ENCODE measurements around the gene EPPIN.

The EPPIN gene

DNA sequence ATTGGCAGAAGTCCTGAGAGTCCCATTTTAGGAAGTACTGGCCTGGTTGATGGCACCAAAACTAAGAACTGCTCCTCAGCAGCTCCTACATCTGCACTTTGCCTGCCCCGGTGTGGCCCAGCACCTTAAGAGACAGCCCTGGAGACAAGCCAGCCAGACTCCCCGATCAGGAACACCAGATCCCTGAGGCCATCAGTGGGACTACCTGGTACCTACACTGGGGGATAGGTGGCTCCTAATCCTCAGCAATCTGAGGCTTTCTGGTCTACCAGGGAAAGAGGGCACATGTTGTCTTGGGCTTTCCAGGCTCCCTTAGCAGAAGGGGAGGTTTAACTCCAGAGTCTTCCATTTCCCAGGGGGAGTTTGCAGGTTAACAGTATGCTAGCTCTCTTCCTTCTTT, 7.8 kb downstream of the EPPIN start, which contains the start of gene WFDC6:
TSS of gene WFDC6 (minus strand) at position 101 of the 400 bp plus-strand sequence. CDS start at position 26, 75 bp downstream.
- no peak for ATAC-seq
- TF ChIP-seq ARNTL (CRISPR knock-in tag; IDR thresholded peaks at IDR 0.05; ENCODE audit: borderline replicate concordance, low read depth) (no peak), TOX (CRISPR knock-in tag; IDR thresholded peaks at IDR 0.05; ENCODE audit: borderline replicate concordance) (no peak), ESRRG (CRISPR knock-in tag; IDR thresholded peaks at IDR 0.05) (no peak), ISL1 (CRISPR knock-in tag; IDR thresholded peaks at IDR 0.05) (no peak), GLIS3 (CRISPR knock-in tag; IDR thresholded peaks at IDR 0.05) (no peak), ZNF8 (CRISPR knock-in tag; IDR thresholded peaks at IDR 0.05) (no peak), SNAI2 (CRISPR knock-in tag; IDR thresholded peaks at IDR 0.05) (no peak), OSR1 (CRISPR knock-in tag; IDR thresholded peaks at IDR 0.05) (no peak), ZC3H10 (CRISPR knock-in tag; IDR thresholded peaks at IDR 0.05) (no peak), PPARA (CRISPR knock-in tag; IDR thresholded peaks at IDR 0.05; ENCODE audit: borderline replicate concordance) (no peak), RARB (CRISPR knock-in tag; IDR thresholded peaks at IDR 0.05) (no peak), ZFP3 (CRISPR knock-in tag; IDR thresholded peaks at IDR 0.05) (no peak), CSDC2 (CRISPR knock-in tag; IDR thresholded peaks at IDR 0.05) (no peak), ZNF565 (CRISPR knock-in tag; conservative IDR thresholded peaks at IDR 0.05; ENCODE audit: low read depth) (no peak)
- TF ChIP-seq, protein P1, sequence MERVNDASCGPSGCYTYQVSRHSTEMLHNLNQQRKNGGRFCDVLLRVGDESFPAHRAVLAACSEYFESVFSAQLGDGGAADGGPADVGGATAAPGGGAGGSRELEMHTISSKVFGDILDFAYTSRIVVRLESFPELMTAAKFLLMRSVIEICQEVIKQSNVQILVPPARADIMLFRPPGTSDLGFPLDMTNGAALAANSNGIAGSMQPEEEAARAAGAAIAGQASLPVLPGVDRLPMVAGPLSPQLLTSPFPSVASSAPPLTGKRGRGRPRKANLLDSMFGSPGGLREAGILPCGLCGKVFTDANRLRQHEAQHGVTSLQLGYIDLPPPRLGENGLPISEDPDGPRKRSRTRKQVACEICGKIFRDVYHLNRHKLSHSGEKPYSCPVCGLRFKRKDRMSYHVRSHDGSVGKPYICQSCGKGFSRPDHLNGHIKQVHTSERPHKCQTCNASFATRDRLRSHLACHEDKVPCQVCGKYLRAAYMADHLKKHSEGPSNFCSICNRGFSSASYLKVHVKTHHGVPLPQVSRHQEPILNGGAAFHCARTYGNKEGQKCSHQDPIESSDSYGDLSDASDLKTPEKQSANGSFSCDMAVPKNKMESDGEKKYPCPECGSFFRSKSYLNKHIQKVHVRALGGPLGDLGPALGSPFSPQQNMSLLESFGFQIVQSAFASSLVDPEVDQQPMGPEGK (CRISPR knock-in tag; IDR thresholded peaks at IDR 0.05; ENCODE audit: borderline replicate concordance), result no peak
- TF ChIP-seq, protein P2, sequence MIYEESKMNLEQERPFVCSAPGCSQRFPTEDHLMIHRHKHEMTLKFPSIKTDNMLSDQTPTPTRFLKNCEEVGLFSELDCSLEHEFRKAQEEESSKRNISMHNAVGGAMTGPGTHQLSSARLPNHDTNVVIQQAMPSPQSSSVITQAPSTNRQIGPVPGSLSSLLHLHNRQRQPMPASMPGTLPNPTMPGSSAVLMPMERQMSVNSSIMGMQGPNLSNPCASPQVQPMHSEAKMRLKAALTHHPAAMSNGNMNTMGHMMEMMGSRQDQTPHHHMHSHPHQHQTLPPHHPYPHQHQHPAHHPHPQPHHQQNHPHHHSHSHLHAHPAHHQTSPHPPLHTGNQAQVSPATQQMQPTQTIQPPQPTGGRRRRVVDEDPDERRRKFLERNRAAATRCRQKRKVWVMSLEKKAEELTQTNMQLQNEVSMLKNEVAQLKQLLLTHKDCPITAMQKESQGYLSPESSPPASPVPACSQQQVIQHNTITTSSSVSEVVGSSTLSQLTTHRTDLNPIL (CRISPR knock-in tag; IDR thresholded peaks at IDR 0.05; ENCODE audit: low read depth), result no peak
- TF ChIP-seq, protein P3, sequence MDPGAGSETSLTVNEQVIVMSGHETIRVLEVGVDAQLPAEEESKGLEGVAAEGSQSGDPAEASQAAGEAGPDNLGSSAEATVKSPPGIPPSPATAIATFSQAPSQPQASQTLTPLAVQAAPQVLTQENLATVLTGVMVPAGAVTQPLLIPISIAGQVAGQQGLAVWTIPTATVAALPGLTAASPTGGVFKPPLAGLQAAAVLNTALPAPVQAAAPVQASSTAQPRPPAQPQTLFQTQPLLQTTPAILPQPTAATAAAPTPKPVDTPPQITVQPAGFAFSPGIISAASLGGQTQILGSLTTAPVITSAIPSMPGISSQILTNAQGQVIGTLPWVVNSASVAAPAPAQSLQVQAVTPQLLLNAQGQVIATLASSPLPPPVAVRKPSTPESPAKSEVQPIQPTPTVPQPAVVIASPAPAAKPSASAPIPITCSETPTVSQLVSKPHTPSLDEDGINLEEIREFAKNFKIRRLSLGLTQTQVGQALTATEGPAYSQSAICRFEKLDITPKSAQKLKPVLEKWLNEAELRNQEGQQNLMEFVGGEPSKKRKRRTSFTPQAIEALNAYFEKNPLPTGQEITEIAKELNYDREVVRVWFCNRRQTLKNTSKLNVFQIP (CRISPR knock-in tag; IDR thresholded peaks at IDR 0.05; ENCODE audit: borderline replicate concordance, low read depth), result no peak

DNA sequence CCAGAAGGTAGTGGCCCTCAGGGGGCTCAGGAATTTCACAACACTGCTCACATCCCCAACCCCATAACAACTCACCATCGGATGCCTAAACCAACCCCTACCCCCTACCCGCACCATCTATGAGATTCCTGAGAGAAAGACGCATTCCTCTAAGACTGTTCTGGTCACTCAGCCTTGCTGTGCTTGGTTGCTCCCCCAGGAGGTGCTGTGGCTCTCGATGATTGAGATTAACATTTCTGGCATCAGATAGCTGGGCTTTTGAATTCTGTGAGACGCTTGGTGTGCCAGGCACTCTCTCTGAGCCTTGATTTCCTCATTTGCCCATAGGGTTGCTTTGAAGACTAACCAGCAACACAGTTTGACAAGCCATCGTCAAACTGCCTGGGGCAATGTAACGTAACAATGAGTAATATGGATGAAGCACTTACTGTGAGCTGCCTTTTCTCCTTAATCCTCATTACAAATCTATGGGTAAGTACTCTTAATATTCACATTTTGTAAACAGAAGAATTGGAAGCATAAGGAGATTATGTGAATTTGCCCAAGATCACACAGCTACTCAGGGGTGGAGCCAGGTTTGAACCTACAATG, 8.9 kb downstream of the EPPIN start:
- ATAC-seq, result no peak
- TF ChIP-seq TCF4 (CRISPR knock-in tag; IDR thresholded peaks at IDR 0.05; ENCODE audit: borderline replicate concordance), result no peak
- TF ChIP-seq, protein P1 (CRISPR knock-in tag; IDR thresholded peaks at IDR 0.05; ENCODE audit: borderline replicate concordance), result no peak
- TF ChIP-seq BACH2 (CRISPR knock-in tag; IDR thresholded peaks at IDR 0.05; ENCODE audit: borderline replicate concordance), result no peak
- TF ChIP-seq GLIS3 (CRISPR knock-in tag; IDR thresholded peaks at IDR 0.05), result no peak
- TF ChIP-seq, protein P3 (CRISPR knock-in tag; IDR thresholded peaks at IDR 0.05; ENCODE audit: borderline replicate concordance, low read depth), result no peak
- no peak for TF ChIP-seq ZNF70 (CRISPR knock-in tag; IDR thresholded peaks at IDR 0.05)
- TF ChIP-seq SNAI2 (CRISPR knock-in tag; IDR thresholded peaks at IDR 0.05), result no peak
- TF ChIP-seq, protein P4, sequence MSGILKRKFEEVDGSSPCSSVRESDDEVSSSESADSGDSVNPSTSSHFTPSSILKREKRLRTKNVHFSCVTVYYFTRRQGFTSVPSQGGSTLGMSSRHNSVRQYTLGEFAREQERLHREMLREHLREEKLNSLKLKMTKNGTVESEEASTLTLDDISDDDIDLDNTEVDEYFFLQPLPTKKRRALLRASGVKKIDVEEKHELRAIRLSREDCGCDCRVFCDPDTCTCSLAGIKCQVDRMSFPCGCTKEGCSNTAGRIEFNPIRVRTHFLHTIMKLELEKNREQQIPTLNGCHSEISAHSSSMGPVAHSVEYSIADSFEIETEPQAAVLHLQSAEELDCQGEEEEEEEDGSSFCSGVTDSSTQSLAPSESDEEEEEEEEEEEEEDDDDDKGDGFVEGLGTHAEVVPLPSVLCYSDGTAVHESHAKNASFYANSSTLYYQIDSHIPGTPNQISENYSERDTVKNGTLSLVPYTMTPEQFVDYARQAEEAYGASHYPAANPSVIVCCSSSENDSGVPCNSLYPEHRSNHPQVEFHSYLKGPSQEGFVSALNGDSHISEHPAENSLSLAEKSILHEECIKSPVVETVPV (CRISPR knock-in tag; IDR thresholded peaks at IDR 0.05), result no peak
- TF ChIP-seq PPARA (CRISPR knock-in tag; IDR thresholded peaks at IDR 0.05; ENCODE audit: borderline replicate concordance), result no peak
- no peak for TF ChIP-seq TOX (CRISPR knock-in tag; IDR thresholded peaks at IDR 0.05; ENCODE audit: borderline replicate concordance)
- no peak for TF ChIP-seq CSDC2 (CRISPR knock-in tag; IDR thresholded peaks at IDR 0.05)
- TF ChIP-seq ZFP3 (CRISPR knock-in tag; IDR thresholded peaks at IDR 0.05), result no peak
- TF ChIP-seq, protein P5, sequence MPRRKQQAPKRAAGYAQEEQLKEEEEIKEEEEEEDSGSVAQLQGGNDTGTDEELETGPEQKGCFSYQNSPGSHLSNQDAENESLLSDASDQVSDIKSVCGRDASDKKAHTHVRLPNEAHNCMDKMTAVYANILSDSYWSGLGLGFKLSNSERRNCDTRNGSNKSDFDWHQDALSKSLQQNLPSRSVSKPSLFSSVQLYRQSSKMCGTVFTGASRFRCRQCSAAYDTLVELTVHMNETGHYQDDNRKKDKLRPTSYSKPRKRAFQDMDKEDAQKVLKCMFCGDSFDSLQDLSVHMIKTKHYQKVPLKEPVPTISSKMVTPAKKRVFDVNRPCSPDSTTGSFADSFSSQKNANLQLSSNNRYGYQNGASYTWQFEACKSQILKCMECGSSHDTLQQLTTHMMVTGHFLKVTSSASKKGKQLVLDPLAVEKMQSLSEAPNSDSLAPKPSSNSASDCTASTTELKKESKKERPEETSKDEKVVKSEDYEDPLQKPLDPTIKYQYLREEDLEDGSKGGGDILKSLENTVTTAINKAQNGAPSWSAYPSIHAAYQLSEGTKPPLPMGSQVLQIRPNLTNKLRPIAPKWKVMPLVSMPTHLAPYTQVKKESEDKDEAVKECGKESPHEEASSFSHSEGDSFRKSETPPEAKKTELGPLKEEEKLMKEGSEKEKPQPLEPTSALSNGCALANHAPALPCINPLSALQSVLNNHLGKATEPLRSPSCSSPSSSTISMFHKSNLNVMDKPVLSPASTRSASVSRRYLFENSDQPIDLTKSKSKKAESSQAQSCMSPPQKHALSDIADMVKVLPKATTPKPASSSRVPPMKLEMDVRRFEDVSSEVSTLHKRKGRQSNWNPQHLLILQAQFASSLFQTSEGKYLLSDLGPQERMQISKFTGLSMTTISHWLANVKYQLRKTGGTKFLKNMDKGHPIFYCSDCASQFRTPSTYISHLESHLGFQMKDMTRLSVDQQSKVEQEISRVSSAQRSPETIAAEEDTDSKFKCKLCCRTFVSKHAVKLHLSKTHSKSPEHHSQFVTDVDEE (CRISPR knock-in tag; IDR thresholded peaks at IDR 0.05), result no peak
- no peak for TF ChIP-seq RARB (CRISPR knock-in tag; IDR thresholded peaks at IDR 0.05)
- TF ChIP-seq, protein P2 (CRISPR knock-in tag; IDR thresholded peaks at IDR 0.05; ENCODE audit: low read depth), result no peak
- TF ChIP-seq ZNF565 (CRISPR knock-in tag; conservative IDR thresholded peaks at IDR 0.05; ENCODE audit: low read depth), result no peak
- TF ChIP-seq ZFP30 (CRISPR knock-in tag; IDR thresholded peaks at IDR 0.05), result no peak
- TF ChIP-seq ARNTL (CRISPR knock-in tag; IDR thresholded peaks at IDR 0.05; ENCODE audit: borderline replicate concordance, low read depth), result no peak

All from SK-N-SH treated with all-trans-retinoic acid at 6 μM for 48 hours (cell line).